ENCODE measurements around the gene APBA2.

DNA sequence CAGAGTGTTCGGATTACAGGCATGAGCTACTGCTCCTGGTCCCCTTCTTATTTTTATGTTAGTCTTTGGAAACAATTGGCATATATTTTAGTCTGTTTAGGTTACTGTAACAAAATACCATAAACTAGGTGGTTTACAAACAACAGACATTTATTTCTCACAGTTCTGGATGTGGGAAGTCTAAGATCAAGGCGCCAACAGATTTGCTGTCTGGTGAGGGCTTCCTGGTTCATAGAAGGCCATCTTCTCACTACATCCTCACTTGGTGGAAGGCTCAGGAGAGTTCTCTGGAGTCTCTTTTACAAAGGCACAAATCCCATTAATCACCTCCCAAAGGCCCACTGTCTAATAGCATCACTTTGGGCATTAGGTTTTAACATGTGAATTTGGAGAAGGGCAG is 101.0 kb downstream of the APBA2 start:
- TF ChIP-seq, protein P1, sequence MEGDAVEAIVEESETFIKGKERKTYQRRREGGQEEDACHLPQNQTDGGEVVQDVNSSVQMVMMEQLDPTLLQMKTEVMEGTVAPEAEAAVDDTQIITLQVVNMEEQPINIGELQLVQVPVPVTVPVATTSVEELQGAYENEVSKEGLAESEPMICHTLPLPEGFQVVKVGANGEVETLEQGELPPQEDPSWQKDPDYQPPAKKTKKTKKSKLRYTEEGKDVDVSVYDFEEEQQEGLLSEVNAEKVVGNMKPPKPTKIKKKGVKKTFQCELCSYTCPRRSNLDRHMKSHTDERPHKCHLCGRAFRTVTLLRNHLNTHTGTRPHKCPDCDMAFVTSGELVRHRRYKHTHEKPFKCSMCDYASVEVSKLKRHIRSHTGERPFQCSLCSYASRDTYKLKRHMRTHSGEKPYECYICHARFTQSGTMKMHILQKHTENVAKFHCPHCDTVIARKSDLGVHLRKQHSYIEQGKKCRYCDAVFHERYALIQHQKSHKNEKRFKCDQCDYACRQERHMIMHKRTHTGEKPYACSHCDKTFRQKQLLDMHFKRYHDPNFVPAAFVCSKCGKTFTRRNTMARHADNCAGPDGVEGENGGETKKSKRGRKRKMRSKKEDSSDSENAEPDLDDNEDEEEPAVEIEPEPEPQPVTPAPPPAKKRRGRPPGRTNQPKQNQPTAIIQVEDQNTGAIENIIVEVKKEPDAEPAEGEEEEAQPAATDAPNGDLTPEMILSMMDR (IDR thresholded peaks at IDR 0.05; ENCODE audit: low read depth, low read length) = no peak
- TF ChIP-seq POLR2A (IDR thresholded peaks at IDR 0.05; ENCODE audit: extremely low read depth, insufficient read length) (no peak), MYC (IDR thresholded peaks at IDR 0.05; ENCODE audit: low read depth, low read length) (no peak)
- TF ChIP-seq, protein P2, sequence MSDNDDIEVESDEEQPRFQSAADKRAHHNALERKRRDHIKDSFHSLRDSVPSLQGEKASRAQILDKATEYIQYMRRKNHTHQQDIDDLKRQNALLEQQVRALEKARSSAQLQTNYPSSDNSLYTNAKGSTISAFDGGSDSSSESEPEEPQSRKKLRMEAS (IDR thresholded peaks at IDR 0.05; ENCODE audit: low read depth, low read length) = no peak

Measured in NB4 (cell line).